Tibial nerve (tissue), 4 donors: ENCODE measurements around the gene RAI1.

Source experiments
- CTCF ChIP-seq, 5 experiments: fragments of 200-600 bp in 3 of 5; fragments of 450-650 bp in 2 of 5; sonication (generic) in 3 of 5; IDR thresholded peaks; one replicate each; pipeline ENCODE4 v1.5.1; 2016 to 2019; ENCODE audit warnings: antibody characterized with exemption in 5 of 5, mild to moderate bottlenecking in 3 of 5, moderate library complexity in 2 of 5
- EP300 ChIP-seq, 2 donors: sonication (generic); formaldehyde crosslinking; IDR thresholded peaks; one replicate each; pipeline ENCODE4 v1.6.1; 2017; ENCODE audit warnings: antibody characterized with exemption in 2 of 2, mild to moderate bottlenecking in 1 of 2
- POLR2A ChIP-seq, 2 donors: fragments of 450-650 bp; IDR thresholded peaks; one replicate each; pipeline ENCODE4 v1.6.1; 2017; ENCODE audit warnings: antibody characterized with exemption in 2 of 2, mild to moderate bottlenecking in 2 of 2, moderate library complexity in 2 of 2

GRCh38 chr17:17732444-17732843 is 51.2 kb downstream of the RAI1 start:
- TF ChIP-seq CTCF (IDR thresholded peaks at IDR 0.05) (no peak), POLR2A (IDR thresholded peaks at IDR 0.05) (no peak), EP300 (IDR thresholded peaks at IDR 0.05) (no peak)
